ENCODE results near the gene CNR1.
"Not testable (repeated sequence)": the region's sequence is repeated elsewhere in the genome, so short reads cannot be mapped to it uniquely, and the experiment has no call there.

GRCh38 chr6:88201734-88202133 is 35.6 kb upstream of the CNR1 start:
- not testable (repeated sequence) for TF ChIP-seq POLR2A, CTCF (IDR thresholded peaks at IDR 0.05)

All from esophagus squamous epithelium (tissue), 4 donors.